Neural cell (in vitro differentiated cells): ENCODE data around the gene SPATA3. TPM values are rescaled to one million over a fixed set of nuclear protein-coding genes. Genes with fewer than 3 reads are reported as not detected.

Experiments used
- H2AFZ ChIP-seq: fragments of 200-600, 300-800 bp; sonication (generic), shearing (Covaris generic); 2 replicates; pipeline ENCODE4 v1.6.0; 2014; ENCODE audit warnings: low read depth, mild to moderate bottlenecking, antibody characterized with exemption, low read length, moderate library complexity
- H3F3A ChIP-seq: fragments of 200-600 bp; shearing (Covaris generic); 2 replicates; pipeline ENCODE4 v1.6.1; 2016; ENCODE audit warnings: mild to moderate bottlenecking, moderate library complexity, mixed read lengths, antibody characterized with exemption, low read length; ENCODE audit not compliant: insufficient read depth, poor library complexity, severe bottlenecking
- H3K27ac ChIP-seq: fragments of 200-600, 300-800 bp; sonication (generic), shearing (Covaris generic); 2 replicates; pipeline ENCODE4 v1.5.1; 2014; ENCODE audit warnings: mild to moderate bottlenecking, low read length, moderate library complexity
- H3K27me3 ChIP-seq: fragments of 300-800, 200-600 bp; sonication (generic), shearing (Covaris generic); 2 replicates; pipeline ENCODE4 v1.6.0; 2014; ENCODE audit warnings: mild to moderate bottlenecking, low read depth, low read length, moderate library complexity; ENCODE audit not compliant: insufficient read depth
- H3K36me3 ChIP-seq: fragments of 300-800, 200-600 bp; sonication (generic), shearing (Covaris generic); 2 replicates; pipeline ENCODE4 v1.5.1; 2014; ENCODE audit warnings: mild to moderate bottlenecking, antibody characterized with exemption, low read length, moderate library complexity; ENCODE audit not compliant: insufficient read depth
- H3K4me2 ChIP-seq: fragments of 300-800, 200-600 bp; sonication (generic), shearing (Covaris generic); 2 replicates; pipeline ENCODE4 v1.6.0; 2014; ENCODE audit warnings: mild to moderate bottlenecking, low read length
- H3K4me3 ChIP-seq: fragments of 300-800, 200-600 bp; sonication (generic), shearing (Covaris generic); 2 replicates; pipeline ENCODE4 v1.5.1; 2014; ENCODE audit warnings: mild to moderate bottlenecking, low read length, moderate library complexity
- H3K79me2 ChIP-seq: fragments of 200-600 bp; shearing (Covaris generic); replicated peaks from 2 replicates; pipeline ENCODE4 v1.6.0; 2014; ENCODE audit warnings: mild to moderate bottlenecking, low read length, moderate library complexity; ENCODE audit not compliant: insufficient read depth
- H3K9ac ChIP-seq: fragments of 300-800, 200-600 bp; sonication (generic), shearing (Covaris generic); 2 replicates; pipeline ENCODE4 v1.6.1; 2016; ENCODE audit warnings: mild to moderate bottlenecking, low read length, mixed read lengths
- H3K9me2 ChIP-seq: fragments of 200-600 bp; shearing (Covaris generic); 2 replicates; pipeline ENCODE4 v1.6.1; 2016; ENCODE audit warnings: mild to moderate bottlenecking, low read length, mixed read lengths; ENCODE audit not compliant: insufficient read depth
- H3K9me3 ChIP-seq: fragments of 200-600, 300-800 bp; sonication (generic), shearing (Covaris generic); 2 replicates; pipeline ENCODE4 v1.6.1; 2016; ENCODE audit warnings: mild to moderate bottlenecking, mixed run types, low read length, moderate library complexity, mixed read lengths
- H4K20me1 ChIP-seq: fragments of 200-600 bp; shearing (Covaris generic); 2 replicates; pipeline ENCODE4 v1.6.1; 2016; ENCODE audit warnings: mild to moderate bottlenecking, mixed run types; ENCODE audit not compliant: insufficient read depth
- CTCF ChIP-seq: fragments of 450-650 bp; IDR thresholded peaks from 2 replicates; pipeline ENCODE4 v1.5.1; 2014; ENCODE audit warnings: antibody characterized with exemption, mild to moderate bottlenecking, moderate library complexity; ENCODE audit not compliant: poor library complexity, severe bottlenecking
- EP300 ChIP-seq: fragments of 450-650 bp; conservative IDR thresholded peaks from 2 replicates; pipeline ENCODE4 v1.6.1; 2014; ENCODE audit warnings: antibody characterized with exemption, mild to moderate bottlenecking, moderate library complexity; ENCODE audit not compliant: poor library complexity, severe bottlenecking
- EZH2 ChIP-seq: fragments of 200-600, 300-800 bp; shearing (Covaris generic), sonication (generic); IDR thresholded peaks from 2 replicates; pipeline ENCODE4 v1.6.1; 2014; ENCODE audit warnings: antibody characterized with exemption, low read length, borderline replicate concordance, mild to moderate bottlenecking; ENCODE audit not compliant: insufficient read depth, poor library complexity, severe bottlenecking
- MXI1 ChIP-seq: fragments of 450-650 bp; conservative IDR thresholded peaks from 2 replicates; pipeline ENCODE4 v1.6.1; 2014; ENCODE audit warnings: antibody characterized with exemption, mild to moderate bottlenecking; ENCODE audit not compliant: poor library complexity, severe bottlenecking
- POLR2AphosphoS5 ChIP-seq: IDR thresholded peaks from 2 replicates; pipeline ENCODE4 v1.6.1; 2012
- RAD21 ChIP-seq: fragments of 450-650 bp; conservative IDR thresholded peaks from 2 replicates; pipeline ENCODE4 v1.6.1; 2014; ENCODE audit warnings: antibody characterized with exemption, mild to moderate bottlenecking, moderate library complexity
- SMC3 ChIP-seq: fragments of 450-650 bp; conservative IDR thresholded peaks from 2 replicates; pipeline ENCODE4 v1.6.1; 2014; ENCODE audit warnings: antibody characterized with exemption, mild to moderate bottlenecking, moderate library complexity; ENCODE audit not compliant: poor library complexity
- TAF1 ChIP-seq: IDR thresholded peaks from 2 replicates; pipeline ENCODE4 v1.6.1; 2012; ENCODE audit warnings: low read depth
- polyA plus RNA-seq: library from polyadenylated mRNA; depleted of rRNA; stranded (reverse); fragments of >200 nt; gene quantifications from 2 replicates; pipeline ENCODE4 v1.2.3, GENCODE V29; 2014
- TF ChIP-seq, protein P1 (sequence below): IDR thresholded peaks from 2 replicates; pipeline ENCODE4 v1.6.1; 2012; ENCODE audit warnings: borderline replicate concordance

The SPATA3 gene
- polyA plus RNA-seq, 1 donor from 2014 or later = not detected

DNA sequence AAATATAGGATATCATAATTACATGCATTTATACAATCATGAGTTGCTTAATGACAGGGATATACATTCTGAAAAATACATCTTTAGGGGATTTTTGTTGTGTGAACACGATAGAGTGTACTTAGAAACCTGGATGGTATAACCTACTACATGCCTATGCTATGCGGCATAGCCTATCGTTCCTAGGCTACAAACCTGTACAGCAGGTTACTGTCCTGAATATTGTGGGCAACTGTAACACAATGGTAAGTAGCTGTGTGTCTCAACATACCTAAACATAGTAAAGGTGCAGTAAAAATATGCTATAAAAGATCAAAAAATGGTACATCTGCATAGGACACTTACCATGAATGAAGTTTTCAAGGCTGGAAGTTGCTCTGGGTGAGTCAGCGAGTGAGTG lies 47.9 kb downstream of the SPATA3 start:
- H3K27ac ChIP-seq = no peak overlapping the region

DNA sequence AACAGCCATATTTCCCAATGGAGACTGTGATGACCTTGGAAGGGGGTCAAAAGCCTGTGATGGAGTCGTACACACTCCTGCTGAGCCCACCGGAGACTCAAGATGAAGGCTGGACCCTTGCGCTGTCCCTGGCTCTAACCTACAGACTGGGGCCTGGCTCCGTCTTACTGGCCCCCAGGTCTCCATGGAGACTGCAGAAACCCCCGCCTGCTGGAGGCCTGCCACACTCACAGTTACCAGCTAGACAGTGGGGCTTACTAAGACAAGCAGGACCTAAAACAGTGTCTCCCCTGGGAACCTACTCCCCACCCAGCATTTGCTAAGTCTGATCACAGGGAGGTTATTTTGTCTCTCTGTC lies 51.0 kb downstream of the SPATA3 start:
- Histone ChIP-seq H3K36me3 (no peaks in the 10 kb centered on the region), H3K9me2 (no peaks in the 10 kb centered on the region), H4K20me1 (no peaks in the 10 kb centered on the region), H3K27ac (no peak overlapping the region), H3K4me3 (no peak overlapping the region), H3K4me2 (no peak overlapping the region), H3F3A (no peaks in the 10 kb centered on the region), H3K9me3 (no peaks in the 10 kb centered on the region), H2AFZ (no peak overlapping the region), H3K9ac (no peak overlapping the region), H3K79me2 (no peaks in the 10 kb centered on the region), H3K27me3 (no peaks in the 10 kb centered on the region)
- no peak for TF ChIP-seq CTCF
- TF ChIP-seq, protein P1, sequence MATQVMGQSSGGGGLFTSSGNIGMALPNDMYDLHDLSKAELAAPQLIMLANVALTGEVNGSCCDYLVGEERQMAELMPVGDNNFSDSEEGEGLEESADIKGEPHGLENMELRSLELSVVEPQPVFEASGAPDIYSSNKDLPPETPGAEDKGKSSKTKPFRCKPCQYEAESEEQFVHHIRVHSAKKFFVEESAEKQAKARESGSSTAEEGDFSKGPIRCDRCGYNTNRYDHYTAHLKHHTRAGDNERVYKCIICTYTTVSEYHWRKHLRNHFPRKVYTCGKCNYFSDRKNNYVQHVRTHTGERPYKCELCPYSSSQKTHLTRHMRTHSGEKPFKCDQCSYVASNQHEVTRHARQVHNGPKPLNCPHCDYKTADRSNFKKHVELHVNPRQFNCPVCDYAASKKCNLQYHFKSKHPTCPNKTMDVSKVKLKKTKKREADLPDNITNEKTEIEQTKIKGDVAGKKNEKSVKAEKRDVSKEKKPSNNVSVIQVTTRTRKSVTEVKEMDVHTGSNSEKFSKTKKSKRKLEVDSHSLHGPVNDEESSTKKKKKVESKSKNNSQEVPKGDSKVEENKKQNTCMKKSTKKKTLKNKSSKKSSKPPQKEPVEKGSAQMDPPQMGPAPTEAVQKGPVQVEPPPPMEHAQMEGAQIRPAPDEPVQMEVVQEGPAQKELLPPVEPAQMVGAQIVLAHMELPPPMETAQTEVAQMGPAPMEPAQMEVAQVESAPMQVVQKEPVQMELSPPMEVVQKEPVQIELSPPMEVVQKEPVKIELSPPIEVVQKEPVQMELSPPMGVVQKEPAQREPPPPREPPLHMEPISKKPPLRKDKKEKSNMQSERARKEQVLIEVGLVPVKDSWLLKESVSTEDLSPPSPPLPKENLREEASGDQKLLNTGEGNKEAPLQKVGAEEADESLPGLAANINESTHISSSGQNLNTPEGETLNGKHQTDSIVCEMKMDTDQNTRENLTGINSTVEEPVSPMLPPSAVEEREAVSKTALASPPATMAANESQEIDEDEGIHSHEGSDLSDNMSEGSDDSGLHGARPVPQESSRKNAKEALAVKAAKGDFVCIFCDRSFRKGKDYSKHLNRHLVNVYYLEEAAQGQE = no peak
- no peak for TF ChIP-seq RAD21
- TF ChIP-seq TAF1 = no peak
- TF ChIP-seq SMC3 = no peak
- TF ChIP-seq EP300 = no peak
- no peak for TF ChIP-seq MXI1
- no peak for TF ChIP-seq POLR2AphosphoS5
- no peak for TF ChIP-seq EZH2

More for the DNA sequence above, 47.9 kb downstream of the SPATA3 start:
- H3K9me3 ChIP-seq = no peaks in the 10 kb centered on the region
- no peaks in the 10 kb centered on the region for H3K36me3 ChIP-seq
- H3K79me2 ChIP-seq = no peaks in the 10 kb centered on the region
- no peak overlapping the region for H2AFZ ChIP-seq
- TF ChIP-seq EZH2 = no peak
- no peak for TF ChIP-seq SMC3
- TF ChIP-seq RAD21 = no peak
- TF ChIP-seq TAF1 = no peak
- TF ChIP-seq MXI1 = no peak
- TF ChIP-seq, protein P1 = no peak
- TF ChIP-seq POLR2AphosphoS5 = no peak
- TF ChIP-seq EP300 = no peak
- TF ChIP-seq CTCF = no peak
- no peaks in the 10 kb centered on the region for H3K9me2 ChIP-seq
- H3F3A ChIP-seq = no peaks in the 10 kb centered on the region
- no peaks in the 10 kb centered on the region for H4K20me1 ChIP-seq
- H3K27me3 ChIP-seq = peaks cover 2% of the 10 kb centered on the region
- no peak overlapping the region for H3K4me3 ChIP-seq
- no peak overlapping the region for H3K9ac ChIP-seq
- H3K4me2 ChIP-seq = no peak overlapping the region
